HepG2 (cell line): ENCODE data around the gene STEAP1B. TPM values are rescaled to one million over a fixed set of nuclear protein-coding genes. Genes with fewer than 3 reads are reported as not detected.
A peak's percentile ranks its signal among the peaks of the same experiment; 100 is the strongest.

ENCODE experiments used
- KDM4B ChIP-seq: sonication (generic); formaldehyde crosslinking; IDR thresholded peaks from 2 replicates; pipeline ENCODE4 v1.4.0; 2020; ENCODE audit warnings: missing genetic modification reagents
- KMT2A ChIP-seq: sonication (generic); formaldehyde crosslinking; IDR thresholded peaks from 2 replicates; pipeline ENCODE4 v1.4.0; 2020; ENCODE audit warnings: missing genetic modification reagents
- NFKB2 ChIP-seq: sonication (generic); formaldehyde crosslinking; IDR thresholded peaks from 2 replicates; pipeline ENCODE4 v1.4.0; 2020; ENCODE audit warnings: missing genetic modification reagents, borderline replicate concordance
- RFXAP ChIP-seq: sonication (generic); formaldehyde crosslinking; IDR thresholded peaks from 2 replicates; pipeline ENCODE4 v1.4.0; 2020; ENCODE audit warnings: missing genetic modification reagents, borderline replicate concordance
- SMARCC2 ChIP-seq: fragments of 450-650 bp; IDR thresholded peaks from 2 replicates; pipeline ENCODE4 v1.6.1; 2017; ENCODE audit warnings: antibody characterized with exemption, mild to moderate bottlenecking
- ZBTB44 ChIP-seq: sonication (generic); formaldehyde crosslinking; IDR thresholded peaks from 2 replicates; pipeline ENCODE4 v1.4.0; 2020; ENCODE audit warnings: missing genetic modification reagents
- ZFP82 ChIP-seq: sonication (generic); formaldehyde crosslinking; IDR thresholded peaks from 2 replicates; pipeline ENCODE4 v1.5.1; 2020; ENCODE audit warnings: mild to moderate bottlenecking, missing genetic modification reagents, borderline replicate concordance
- ZMYM2 ChIP-seq: sonication (generic); formaldehyde crosslinking; IDR thresholded peaks from 2 replicates; pipeline ENCODE4 v1.8.0; 2022; ENCODE audit warnings: mild to moderate bottlenecking, missing genetic modification reagents
- ZNF674 ChIP-seq: sonication (generic); formaldehyde crosslinking; IDR thresholded peaks from 2 replicates; pipeline ENCODE4 v1.5.0; 2020; ENCODE audit warnings: low read depth, mild to moderate bottlenecking, missing genetic modification reagents
- ZNF75D ChIP-seq: sonication (generic); formaldehyde crosslinking; IDR thresholded peaks from 2 replicates; pipeline ENCODE4 v1.8.1; 2023; ENCODE audit warnings: missing genetic modification reagents, mild to moderate bottlenecking, borderline replicate concordance
- polyA plus RNA-seq, 8 experiments: library from polyadenylated mRNA; depleted of rRNA in 3 of 8; stranded (reverse) in 7 of 8; unstranded in 1 of 8; fragments of >200 nt; fragmentation: Illumina TruSeq in 4 of 8; extraction: Trizol in 4 of 8; gene quantifications; 2 replicates each; pipeline versions ENCODE4 v1.2.1 to v1.2.3, GENCODE V29; 2011 to 2016; ENCODE audit warnings: low read depth in 4 of 8, missing spikeins in 1 of 8, mixed read lengths in 1 of 8; ENCODE audit not compliant: insufficient read depth in 1 of 8
- total RNA-seq, 5 experiments: library from RNA; depleted of rRNA; stranded (reverse); fragments of >200 nt; fragmentation: Illumina TruSeq; extraction: Trizol; gene quantifications; 2 replicates each; pipeline ENCODE4 v1.2.3, GENCODE V29; 2016; ENCODE audit warnings: low read depth in 1 of 5
- TF ChIP-seq, protein P1 (sequence below): IDR thresholded peaks from 2 replicates; pipeline ENCODE4 v1.6.1; 2016; ENCODE audit warnings: missing biosample characterization, missing genetic modification reagents, low read depth
- TF ChIP-seq, protein P2 (sequence below): sonication (generic); formaldehyde crosslinking; conservative IDR thresholded peaks from 2 replicates; pipeline ENCODE4 v1.4.0; 2020; ENCODE audit warnings: missing genetic modification reagents
- TF ChIP-seq, protein P3 (sequence below), 2 experiments: fragments of 450-650 bp in 1 of 2; sonication (generic) in 1 of 2; formaldehyde crosslinking in 1 of 2; IDR thresholded peaks; 2 replicates each; pipeline versions ENCODE4 v1.6.1 to v1.8.0; 2016 to 2022; ENCODE audit warnings: antibody characterized with exemption in 1 of 2, mild to moderate bottlenecking in 1 of 2, missing genetic modification reagents in 1 of 2

STEAP1B gene
- total and polyA plus RNA-seq, 2 of the 13 experiments (the other 11 are each of a cell fraction or from before 2014, with no cell fraction given), result not detected

GRCh38 chr7:22378199-22378980 lies 121.6 kb downstream of the STEAP1B start (continued):
- TF ChIP-seq KMT2A (CRISPR knock-in tag), result peak; percentile 62; the same call in 1 of the 2 replicates
- no peak for TF ChIP-seq NFKB2 (CRISPR knock-in tag)
- TF ChIP-seq KDM4B (CRISPR knock-in tag), result no peak
- TF ChIP-seq ZNF674 (CRISPR knock-in tag), result no peak
- TF ChIP-seq RFXAP (CRISPR knock-in tag), result 0 out of 2 replicates have a peak, but pooled peaks have one; percentile 26
- TF ChIP-seq ZMYM2 (CRISPR knock-in tag), result no peak
- TF ChIP-seq, protein P1, sequence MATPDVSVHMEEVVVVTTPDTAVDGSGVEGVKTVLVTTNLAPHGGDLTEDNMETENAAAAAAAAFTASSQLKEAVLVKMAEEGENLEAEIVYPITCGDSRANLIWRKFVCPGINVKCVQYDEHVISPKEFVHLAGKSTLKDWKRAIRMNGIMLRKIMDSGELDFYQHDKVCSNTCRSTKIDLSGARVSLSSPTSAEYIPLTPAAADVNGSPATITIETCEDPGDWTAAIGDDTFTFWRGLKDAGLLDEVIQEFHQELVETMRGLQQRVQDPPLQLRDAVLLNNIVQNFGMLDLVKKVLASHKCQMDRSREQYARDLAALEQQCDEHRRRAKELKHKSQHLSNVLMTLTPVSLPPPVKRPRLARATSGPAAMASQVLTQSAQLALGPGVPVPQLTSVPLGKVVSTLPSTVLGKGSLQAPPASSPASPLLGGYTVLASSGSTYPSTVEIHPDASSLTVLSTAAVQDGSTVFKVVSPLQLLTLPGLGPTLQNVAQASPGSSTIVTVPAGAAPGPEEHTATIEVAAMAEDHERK (CRISPR knock-in tag), result no peak
- TF ChIP-seq ZBTB44, result no peak
- TF ChIP-seq, protein P2, sequence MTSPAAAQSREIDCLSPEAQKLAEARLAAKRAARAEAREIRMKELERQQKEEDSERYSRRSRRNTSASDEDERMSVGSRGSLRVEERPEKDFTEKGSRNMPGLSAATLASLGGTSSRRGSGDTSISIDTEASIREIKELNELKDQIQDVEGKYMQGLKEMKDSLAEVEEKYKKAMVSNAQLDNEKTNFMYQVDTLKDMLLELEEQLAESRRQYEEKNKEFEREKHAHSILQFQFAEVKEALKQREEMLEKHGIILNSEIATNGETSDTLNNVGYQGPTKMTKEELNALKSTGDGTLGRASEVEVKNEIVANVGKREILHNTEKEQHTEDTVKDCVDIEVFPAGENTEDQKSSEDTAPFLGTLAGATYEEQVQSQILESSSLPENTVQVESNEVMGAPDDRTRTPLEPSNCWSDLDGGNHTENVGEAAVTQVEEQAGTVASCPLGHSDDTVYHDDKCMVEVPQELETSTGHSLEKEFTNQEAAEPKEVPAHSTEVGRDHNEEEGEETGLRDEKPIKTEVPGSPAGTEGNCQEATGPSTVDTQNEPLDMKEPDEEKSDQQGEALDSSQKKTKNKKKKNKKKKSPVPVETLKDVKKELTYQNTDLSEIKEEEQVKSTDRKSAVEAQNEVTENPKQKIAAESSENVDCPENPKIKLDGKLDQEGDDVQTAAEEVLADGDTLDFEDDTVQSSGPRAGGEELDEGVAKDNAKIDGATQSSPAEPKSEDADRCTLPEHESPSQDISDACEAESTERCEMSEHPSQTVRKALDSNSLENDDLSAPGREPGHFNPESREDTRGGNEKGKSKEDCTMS (CRISPR knock-in tag), result no peak
- TF ChIP-seq, protein P3, sequence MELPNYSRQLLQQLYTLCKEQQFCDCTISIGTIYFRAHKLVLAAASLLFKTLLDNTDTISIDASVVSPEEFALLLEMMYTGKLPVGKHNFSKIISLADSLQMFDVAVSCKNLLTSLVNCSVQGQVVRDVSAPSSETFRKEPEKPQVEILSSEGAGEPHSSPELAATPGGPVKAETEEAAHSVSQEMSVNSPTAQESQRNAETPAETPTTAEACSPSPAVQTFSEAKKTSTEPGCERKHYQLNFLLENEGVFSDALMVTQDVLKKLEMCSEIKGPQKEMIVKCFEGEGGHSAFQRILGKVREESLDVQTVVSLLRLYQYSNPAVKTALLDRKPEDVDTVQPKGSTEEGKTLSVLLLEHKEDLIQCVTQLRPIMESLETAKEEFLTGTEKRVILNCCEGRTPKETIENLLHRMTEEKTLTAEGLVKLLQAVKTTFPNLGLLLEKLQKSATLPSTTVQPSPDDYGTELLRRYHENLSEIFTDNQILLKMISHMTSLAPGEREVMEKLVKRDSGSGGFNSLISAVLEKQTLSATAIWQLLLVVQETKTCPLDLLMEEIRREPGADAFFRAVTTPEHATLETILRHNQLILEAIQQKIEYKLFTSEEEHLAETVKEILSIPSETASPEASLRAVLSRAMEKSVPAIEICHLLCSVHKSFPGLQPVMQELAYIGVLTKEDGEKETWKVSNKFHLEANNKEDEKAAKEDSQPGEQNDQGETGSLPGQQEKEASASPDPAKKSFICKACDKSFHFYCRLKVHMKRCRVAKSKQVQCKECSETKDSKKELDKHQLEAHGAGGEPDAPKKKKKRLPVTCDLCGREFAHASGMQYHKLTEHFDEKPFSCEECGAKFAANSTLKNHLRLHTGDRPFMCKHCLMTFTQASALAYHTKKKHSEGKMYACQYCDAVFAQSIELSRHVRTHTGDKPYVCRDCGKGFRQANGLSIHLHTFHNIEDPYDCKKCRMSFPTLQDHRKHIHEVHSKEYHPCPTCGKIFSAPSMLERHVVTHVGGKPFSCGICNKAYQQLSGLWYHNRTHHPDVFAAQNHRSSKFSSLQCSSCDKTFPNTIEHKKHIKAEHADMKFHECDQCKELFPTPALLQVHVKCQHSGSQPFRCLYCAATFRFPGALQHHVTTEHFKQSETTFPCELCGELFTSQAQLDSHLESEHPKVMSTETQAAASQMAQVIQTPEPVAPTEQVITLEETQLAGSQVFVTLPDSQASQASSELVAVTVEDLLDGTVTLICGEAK (IDR thresholded peaks at IDR 0.05), result peak; percentile 52; the same call in 1 of the 2 replicates
- TF ChIP-seq, protein P3 (CRISPR knock-in tag; IDR thresholded peaks at IDR 0.05), result peak; percentile 90
- TF ChIP-seq ZNF75D, result no peak
- no peak for TF ChIP-seq ZFP82
- no peak for TF ChIP-seq SMARCC2
